H1 (cell line): Measurements from ENCODE around the gene APAF1.

Source experiments
- BCL11A ChIP-seq, 2 experiments: IDR thresholded peaks; one replicate each; pipeline ENCODE4 v1.6.1; 2011; ENCODE audit warnings: low read depth in 2 of 2, low read length in 2 of 2, mild to moderate bottlenecking in 2 of 2
- EP300 ChIP-seq, 2 experiments: IDR thresholded peaks; 1 replicate in 1 of 2; 2 replicates in 1 of 2; pipeline ENCODE4 v1.6.1; 2011 to 2012; ENCODE audit warnings: low read depth in 2 of 2, low read length in 2 of 2, mild to moderate bottlenecking in 2 of 2, borderline replicate concordance in 1 of 2, inconsistent platforms in 1 of 2, moderate library complexity in 1 of 2
- EZH2 ChIP-seq: fragments of 200-600 bp; sonication (generic); IDR thresholded peaks from 2 replicates; pipeline ENCODE4 v1.7.1; 2012; ENCODE audit warnings: low read depth, mild to moderate bottlenecking, moderate library complexity, low read length, inconsistent platforms; ENCODE audit not compliant: severe bottlenecking
- POLR2AphosphoS5 ChIP-seq: IDR thresholded peaks from 2 replicates; pipeline ENCODE4 v1.6.1; 2011; ENCODE audit warnings: low read depth, low read length
- RFX5 ChIP-seq: IDR thresholded peaks from 2 replicates; pipeline ENCODE4 v1.6.1; 2011; ENCODE audit warnings: low read depth, low read length, improper control_type of control experiment, borderline replicate concordance
- TBP ChIP-seq: IDR thresholded peaks from 2 replicates; pipeline ENCODE4 v1.6.1; 2011; ENCODE audit warnings: low read depth, low read length, improper control_type of control experiment
- TF ChIP-seq, protein P1 (sequence below), 3 experiments: IDR thresholded peaks; 1 replicate in 2 of 3; 2 replicates in 1 of 3; pipeline versions ENCODE4 v1.5.1 to v1.6.1; 2011; ENCODE audit warnings: low read length in 3 of 3, mild to moderate bottlenecking in 3 of 3, inconsistent platforms in 2 of 3, low read depth in 1 of 3, moderate library complexity in 1 of 3; ENCODE audit not compliant: insufficient read depth in 1 of 3; ENCODE audit errors: control extremely low read depth in 1 of 3

DNA sequence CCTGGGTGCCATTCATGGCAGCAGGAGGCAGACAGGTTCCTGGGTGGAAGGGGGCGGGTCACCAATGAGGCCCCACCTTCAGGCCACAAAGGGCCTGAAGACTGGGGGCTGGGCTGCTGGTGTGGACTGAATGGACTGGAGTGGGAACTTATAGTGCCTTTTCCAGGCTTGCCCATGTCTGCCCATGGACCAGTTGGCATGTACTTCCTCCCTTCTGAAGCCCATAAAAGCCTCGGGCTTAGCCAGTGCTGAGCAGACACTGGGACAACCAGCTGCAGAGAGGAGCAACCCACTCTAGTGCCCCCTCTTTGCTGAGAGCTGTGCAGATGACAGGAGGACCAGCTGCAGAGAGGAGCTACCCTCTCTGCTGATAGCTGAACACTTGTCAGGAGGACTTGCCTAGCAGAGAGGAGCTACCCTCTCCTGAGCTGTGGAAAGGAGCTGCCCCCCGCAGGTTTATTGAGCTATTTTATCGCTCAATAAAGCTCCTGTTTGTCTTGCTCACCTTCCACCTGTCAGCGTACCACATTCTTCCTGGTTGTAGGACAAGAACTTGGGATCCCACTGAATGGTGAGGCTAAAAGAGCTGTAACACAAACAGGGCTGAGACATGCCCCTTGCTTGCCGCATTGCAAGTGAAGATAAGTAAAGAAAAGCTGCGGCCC lies 34.0 kb downstream of the APAF1 start:
- TF ChIP-seq, protein P1, sequence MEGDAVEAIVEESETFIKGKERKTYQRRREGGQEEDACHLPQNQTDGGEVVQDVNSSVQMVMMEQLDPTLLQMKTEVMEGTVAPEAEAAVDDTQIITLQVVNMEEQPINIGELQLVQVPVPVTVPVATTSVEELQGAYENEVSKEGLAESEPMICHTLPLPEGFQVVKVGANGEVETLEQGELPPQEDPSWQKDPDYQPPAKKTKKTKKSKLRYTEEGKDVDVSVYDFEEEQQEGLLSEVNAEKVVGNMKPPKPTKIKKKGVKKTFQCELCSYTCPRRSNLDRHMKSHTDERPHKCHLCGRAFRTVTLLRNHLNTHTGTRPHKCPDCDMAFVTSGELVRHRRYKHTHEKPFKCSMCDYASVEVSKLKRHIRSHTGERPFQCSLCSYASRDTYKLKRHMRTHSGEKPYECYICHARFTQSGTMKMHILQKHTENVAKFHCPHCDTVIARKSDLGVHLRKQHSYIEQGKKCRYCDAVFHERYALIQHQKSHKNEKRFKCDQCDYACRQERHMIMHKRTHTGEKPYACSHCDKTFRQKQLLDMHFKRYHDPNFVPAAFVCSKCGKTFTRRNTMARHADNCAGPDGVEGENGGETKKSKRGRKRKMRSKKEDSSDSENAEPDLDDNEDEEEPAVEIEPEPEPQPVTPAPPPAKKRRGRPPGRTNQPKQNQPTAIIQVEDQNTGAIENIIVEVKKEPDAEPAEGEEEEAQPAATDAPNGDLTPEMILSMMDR (IDR thresholded peaks at IDR 0.05; ENCODE audit: control extremely low read depth in 1 of 3, insufficient read depth in 1 of 3, low read depth in 1 of 3, low read length in 3 of 3) = no peak
- TF ChIP-seq TBP = no peak
- TF ChIP-seq POLR2AphosphoS5 = no peak
- no peak for TF ChIP-seq RFX5
- no peak for TF ChIP-seq BCL11A (IDR thresholded peaks at IDR 0.05; ENCODE audit: low read depth in 2 of 2, low read length in 2 of 2)
- no peak for TF ChIP-seq EZH2
- TF ChIP-seq EP300 (IDR thresholded peaks at IDR 0.05; ENCODE audit: borderline replicate concordance in 1 of 2, low read depth in 2 of 2, low read length in 2 of 2) = no peak
